ENCODE measurements around the gene TTF2.

Gene TTF2

DNA sequence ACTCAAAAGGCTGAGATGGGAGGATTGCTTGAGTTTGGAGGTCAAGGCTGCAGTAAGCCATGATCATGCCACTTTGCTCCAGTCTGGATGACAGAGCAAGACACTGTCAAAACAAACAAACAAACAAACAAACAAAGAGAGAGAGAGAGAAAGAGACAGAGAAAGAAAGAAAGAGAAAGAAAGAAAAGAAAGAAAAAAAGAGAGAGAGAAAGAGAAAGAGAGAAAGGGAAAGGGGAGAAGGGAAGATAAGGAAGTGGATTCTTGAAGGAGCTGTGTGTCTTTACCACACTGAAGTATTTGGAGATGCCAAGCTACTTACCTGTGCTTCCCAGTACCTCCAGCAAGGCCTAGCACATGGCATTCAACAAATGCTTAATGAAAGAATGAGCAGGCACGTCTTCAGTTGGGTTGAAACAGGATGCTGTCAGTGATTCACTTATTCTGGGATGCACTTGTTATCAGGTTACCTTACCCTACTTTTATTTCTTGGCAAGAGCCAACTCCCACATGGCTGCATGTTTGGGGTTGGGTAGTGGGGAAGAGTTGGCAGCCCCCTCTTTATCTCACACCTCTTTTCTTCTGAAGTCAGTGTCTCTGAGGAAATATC, 29.8 kb upstream of the TTF2 start:
- TF ChIP-seq, protein P1, sequence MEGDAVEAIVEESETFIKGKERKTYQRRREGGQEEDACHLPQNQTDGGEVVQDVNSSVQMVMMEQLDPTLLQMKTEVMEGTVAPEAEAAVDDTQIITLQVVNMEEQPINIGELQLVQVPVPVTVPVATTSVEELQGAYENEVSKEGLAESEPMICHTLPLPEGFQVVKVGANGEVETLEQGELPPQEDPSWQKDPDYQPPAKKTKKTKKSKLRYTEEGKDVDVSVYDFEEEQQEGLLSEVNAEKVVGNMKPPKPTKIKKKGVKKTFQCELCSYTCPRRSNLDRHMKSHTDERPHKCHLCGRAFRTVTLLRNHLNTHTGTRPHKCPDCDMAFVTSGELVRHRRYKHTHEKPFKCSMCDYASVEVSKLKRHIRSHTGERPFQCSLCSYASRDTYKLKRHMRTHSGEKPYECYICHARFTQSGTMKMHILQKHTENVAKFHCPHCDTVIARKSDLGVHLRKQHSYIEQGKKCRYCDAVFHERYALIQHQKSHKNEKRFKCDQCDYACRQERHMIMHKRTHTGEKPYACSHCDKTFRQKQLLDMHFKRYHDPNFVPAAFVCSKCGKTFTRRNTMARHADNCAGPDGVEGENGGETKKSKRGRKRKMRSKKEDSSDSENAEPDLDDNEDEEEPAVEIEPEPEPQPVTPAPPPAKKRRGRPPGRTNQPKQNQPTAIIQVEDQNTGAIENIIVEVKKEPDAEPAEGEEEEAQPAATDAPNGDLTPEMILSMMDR (IDR thresholded peaks at IDR 0.05; ENCODE audit: borderline replicate concordance, control extremely low read depth, extremely low read depth, insufficient read depth, missing control alignments): no peak
- DNase-seq (ENCODE audit: low spot score): no peak
- in situ Hi-C loops (cut with MboI; ENCODE audit: low sequenced_read_pairs, unreplicated experiment): no loop called here

DNA sequence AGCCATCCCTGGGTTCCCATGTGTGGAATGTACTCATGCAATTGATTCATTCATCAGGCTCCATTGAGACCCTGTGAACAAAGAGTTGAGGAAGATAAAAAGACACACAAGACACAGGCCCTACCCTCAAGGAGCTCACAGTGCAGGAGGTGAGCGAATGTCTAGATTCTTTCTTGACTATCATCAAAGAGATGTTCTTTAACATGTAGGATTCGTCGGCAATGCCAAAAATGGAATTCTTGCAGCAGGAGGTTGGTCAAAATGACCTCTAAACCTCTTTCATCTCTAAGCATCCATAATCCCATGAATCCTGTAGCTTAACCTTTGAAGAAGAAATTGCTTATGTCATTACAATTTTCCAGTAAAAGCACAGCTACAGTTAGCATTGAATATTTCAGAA, 27.9 kb upstream of the TTF2 start:
- in situ Hi-C loops (cut with MboI; ENCODE audit: low sequenced_read_pairs, unreplicated experiment): no loop called here
- TF ChIP-seq, protein P1 (IDR thresholded peaks at IDR 0.05; ENCODE audit: borderline replicate concordance, control extremely low read depth, extremely low read depth, insufficient read depth, missing control alignments): no peak
- DNase-seq (ENCODE audit: low spot score): no peak

DNA sequence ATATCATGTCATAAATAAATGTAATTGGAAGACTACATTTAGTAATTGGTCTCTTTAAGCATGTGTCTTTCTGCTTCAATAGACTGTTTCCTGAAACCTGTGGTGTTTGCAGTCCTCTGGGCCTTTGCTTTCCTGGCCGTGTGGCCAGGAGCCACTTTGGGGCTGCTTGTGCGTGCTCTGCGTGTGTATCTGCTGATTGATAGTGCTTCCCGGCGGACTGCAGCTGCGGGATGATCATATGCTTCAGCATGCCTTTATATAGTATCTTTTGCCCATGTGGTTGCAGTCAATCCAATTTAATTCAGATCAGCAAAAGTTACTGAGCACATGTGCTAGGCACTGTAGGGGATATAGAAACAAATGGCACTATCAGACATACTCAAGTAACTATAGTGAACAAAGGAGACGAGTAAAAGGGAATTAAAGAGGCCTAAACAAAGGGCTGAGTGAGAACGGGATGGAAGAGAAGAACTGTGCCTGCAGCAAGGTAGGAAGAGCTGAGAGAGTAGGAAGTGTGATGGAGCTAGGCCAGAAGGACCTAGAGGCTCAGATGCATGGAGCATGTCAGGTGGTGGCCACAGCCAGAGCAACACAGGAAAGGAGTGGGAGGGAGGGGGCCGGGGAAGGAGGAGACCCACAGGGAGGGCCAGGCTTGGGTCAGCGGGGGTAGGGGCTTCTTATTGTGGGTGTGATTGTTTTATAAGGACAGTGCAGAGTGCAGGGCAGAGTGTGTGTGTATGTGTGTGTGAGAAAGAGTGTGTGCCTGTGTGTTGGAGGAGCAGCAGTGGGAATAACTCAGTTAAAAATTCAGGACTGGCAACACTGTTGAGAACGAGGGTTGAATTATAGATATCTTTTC, 27.2 kb upstream of the TTF2 start:
- in situ Hi-C loops (cut with MboI; ENCODE audit: low sequenced_read_pairs, unreplicated experiment): no loop called here
- DNase-seq (ENCODE audit: low spot score): no peak
- TF ChIP-seq, protein P1 (IDR thresholded peaks at IDR 0.05; ENCODE audit: borderline replicate concordance, control extremely low read depth, extremely low read depth, insufficient read depth, missing control alignments): no peak

DNA sequence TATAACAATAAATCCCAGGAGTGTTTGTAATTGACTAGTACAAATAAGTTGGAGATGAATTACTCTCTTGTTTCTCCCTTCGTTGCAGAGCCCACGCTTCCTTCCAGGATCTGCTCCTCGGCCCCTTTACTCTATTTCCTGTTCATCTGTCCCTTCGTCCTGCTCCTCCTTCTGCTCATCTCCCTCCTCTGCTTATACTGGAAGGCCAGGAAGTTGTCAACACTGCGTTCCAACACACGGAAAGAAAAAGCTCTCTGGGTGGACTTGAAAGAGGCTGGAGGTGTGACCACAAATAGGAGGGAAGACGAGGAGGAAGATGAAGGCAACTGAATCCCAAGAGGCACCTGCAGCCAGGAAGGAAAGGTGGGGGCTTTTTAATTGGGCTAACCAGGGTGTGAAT, 26.4 kb upstream of the TTF2 start:
- in situ Hi-C loops (cut with MboI; ENCODE audit: low sequenced_read_pairs, unreplicated experiment): no loop called here
- no peak for DNase-seq (ENCODE audit: low spot score)
- TF ChIP-seq, protein P1 (IDR thresholded peaks at IDR 0.05; ENCODE audit: borderline replicate concordance, control extremely low read depth, extremely low read depth, insufficient read depth, missing control alignments): no peak

DNA sequence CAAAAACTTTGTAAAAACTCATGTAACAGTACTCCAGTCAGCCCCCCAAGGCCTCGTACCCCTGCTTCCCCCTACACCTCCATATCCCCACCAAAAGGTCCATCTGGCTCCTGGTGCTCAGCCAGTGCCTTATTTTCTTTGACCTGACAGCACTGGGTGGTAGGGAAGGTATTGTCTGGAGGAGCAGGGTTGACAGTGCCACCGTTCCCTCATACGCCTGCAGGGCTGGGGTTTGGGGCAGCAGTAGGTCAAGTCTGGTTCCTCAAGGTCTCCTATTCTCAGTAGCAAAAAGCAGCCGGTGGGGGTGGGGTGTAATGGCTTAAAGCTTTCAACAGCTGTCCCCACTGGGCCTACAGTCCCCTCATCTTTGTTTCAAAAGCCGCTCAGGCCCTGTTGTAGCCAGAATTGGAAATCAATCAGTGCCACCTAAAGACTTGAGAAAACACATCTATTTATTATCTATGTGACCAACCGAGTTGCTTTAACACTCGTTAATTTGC, 25.3 kb upstream of the TTF2 start:
- TF ChIP-seq, protein P1 (IDR thresholded peaks at IDR 0.05; ENCODE audit: borderline replicate concordance, control extremely low read depth, extremely low read depth, insufficient read depth, missing control alignments): no peak
- no peak for DNase-seq (ENCODE audit: low spot score)
- in situ Hi-C loops (cut with MboI; ENCODE audit: low sequenced_read_pairs, unreplicated experiment): no loop called here

DNA sequence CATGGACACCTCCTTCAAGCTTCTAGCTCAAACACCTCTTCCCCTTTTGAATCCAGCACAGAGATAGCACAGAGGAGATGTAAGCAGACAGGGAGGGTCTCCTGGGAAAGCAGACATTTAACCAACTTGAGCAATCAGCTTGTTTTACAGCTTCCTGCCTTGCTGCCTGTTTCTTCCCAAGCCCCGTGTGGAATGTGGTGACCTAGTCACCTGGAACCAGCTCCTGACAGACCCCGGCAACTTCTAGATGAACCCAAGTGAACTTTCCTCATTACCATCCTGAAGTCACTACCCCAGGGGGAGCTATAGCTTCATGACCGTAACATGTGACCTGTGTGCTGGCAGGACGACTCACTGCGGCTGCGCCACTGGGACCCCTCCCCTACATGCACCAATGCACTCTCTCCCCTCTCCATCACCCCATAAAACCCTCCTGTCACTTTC, 24.1 kb upstream of the TTF2 start:
- in situ Hi-C loops (cut with MboI; ENCODE audit: low sequenced_read_pairs, unreplicated experiment): no loop called here
- DNase-seq (ENCODE audit: low spot score): no peak
- TF ChIP-seq, protein P1 (IDR thresholded peaks at IDR 0.05; ENCODE audit: borderline replicate concordance, control extremely low read depth, extremely low read depth, insufficient read depth, missing control alignments): no peak

Measured in GM13976 (cell line).